Endothelial cell of umbilical vein (primary cell): ENCODE measurements around the gene UBE3A. TPM values are rescaled to one million over a fixed set of nuclear protein-coding genes. Genes with fewer than 3 reads are reported as not detected.

Source experiments
- BruUV-seq: library from RNA; stranded (reverse); fragments of 400-500 nt; replicated peaks from 2 replicates; lab custom pipeline; 2021; lab: Mats Ljungman, UMichigan
- CTCF ChIA-PET: fragments of 300-600, 350-600 bp; sonication (Branson Sonifier 250); formaldehyde crosslinking; loops from one replicate; lab custom pipeline; 2021; ENCODE audit warnings: antibody characterized with exemption, inconsistent platforms; lab: Charles Lee
- POLR2A ChIA-PET: fragments of 300-600, 350-600 bp; sonication (Branson Sonifier 250); formaldehyde crosslinking; loops from one replicate; lab custom pipeline; 2021; ENCODE audit warnings: antibody characterized with exemption, inconsistent platforms; lab: Charles Lee
- DNase-seq: peaks from one replicate; pipeline ENCODE4 v3.0.0-alpha.2; 2011; ENCODE audit warnings: low read depth, low spot score
- FAIRE-seq: peaks from 2 replicates; lab custom pipeline; 2011; peaks lifted over from hg19 to GRCh38; lab: Jason Lieb, UNC
- H2AFZ ChIP-seq: 2 replicates; pipeline ENCODE4 v1.6.0; 2012; ENCODE audit warnings: low read depth, low read length, control low read depth, inconsistent platforms
- H3K27ac ChIP-seq: 2 replicates; pipeline ENCODE4 v1.5.1; 2011; ENCODE audit warnings: low read depth, mild to moderate bottlenecking, control low read depth, low read length, moderate library complexity; ENCODE audit not compliant: insufficient read depth
- H3K27me3 ChIP-seq, 2 experiments: 2 replicates each; pipeline versions ENCODE4 v1.6.0 to v1.6.1; 2011; ENCODE audit warnings: low read length in 2 of 2, mixed read lengths in 1 of 2; ENCODE audit not compliant: control insufficient read depth in 2 of 2, insufficient read depth in 2 of 2
- H3K36me3 ChIP-seq, 2 experiments: 2 replicates in 1 of 2; 3 replicates in 1 of 2; pipeline ENCODE4 v1.5.1; 2011; ENCODE audit warnings: low read length in 2 of 2, mild to moderate bottlenecking in 1 of 2, moderate library complexity in 1 of 2; ENCODE audit not compliant: control insufficient read depth in 2 of 2, insufficient read depth in 2 of 2; ENCODE audit errors: extremely low read depth in 1 of 2
- H3K4me1 ChIP-seq: 3 replicates; pipeline ENCODE4 v1.5.1; 2011; ENCODE audit warnings: mild to moderate bottlenecking, low read length; ENCODE audit not compliant: control insufficient read depth, insufficient read depth; ENCODE audit errors: extremely low read depth
- H3K4me2 ChIP-seq: 2 replicates; pipeline ENCODE4 v1.6.1; 2011; ENCODE audit warnings: low read length, control low read depth, mixed read lengths; ENCODE audit not compliant: insufficient read depth
- H3K4me3 ChIP-seq, 3 experiments: fragments of 200-600 bp in 1 of 3; sonication (generic), shearing (Covaris generic) in 1 of 3; replicated peaks in 1 of 3; 2 replicates each; pipeline ENCODE4 v1.5.1; 2011 to 2016; ENCODE audit warnings: control low read depth in 3 of 3, low read length in 3 of 3, mild to moderate bottlenecking in 2 of 3, inconsistent platforms in 1 of 3, low read depth in 1 of 3, moderate library complexity in 1 of 3; ENCODE audit not compliant: insufficient read depth in 1 of 3
- H3K79me2 ChIP-seq: 2 replicates; pipeline ENCODE4 v1.6.0; 2012; ENCODE audit warnings: low read length, inconsistent platforms; ENCODE audit not compliant: control insufficient read depth, insufficient read depth
- H3K9ac ChIP-seq: replicated peaks from 2 replicates; pipeline ENCODE3; 2011; ENCODE audit warnings: low read length, control low read depth; ENCODE audit not compliant: insufficient read depth; ENCODE audit errors: extremely low read depth
- H3K9me1 ChIP-seq: replicated peaks from 3 replicates; pipeline ENCODE4 v1.6.0; 2011; ENCODE audit warnings: mild to moderate bottlenecking, low read length; ENCODE audit not compliant: control insufficient read depth, insufficient read depth; ENCODE audit errors: extremely low read depth
- H3K9me3 ChIP-seq: replicated peaks from 2 replicates; pipeline ENCODE4 v1.5.1; 2012; ENCODE audit warnings: low read length, inconsistent platforms; ENCODE audit not compliant: control insufficient read depth, insufficient read depth
- H4K20me1 ChIP-seq: replicated peaks from 2 replicates; pipeline ENCODE3; 2011; ENCODE audit warnings: mild to moderate bottlenecking, low read length; ENCODE audit not compliant: control insufficient read depth, insufficient read depth; ENCODE audit errors: extremely low read depth
- CTCF ChIP-seq, 2 donors: IDR thresholded peaks; 1 replicate in 1 of 2; 2 replicates in 1 of 2; pipeline ENCODE4 v1.5.1; 2011; ENCODE audit warnings: low read length in 2 of 2, mild to moderate bottlenecking in 2 of 2, moderate library complexity in 2 of 2, control low read depth in 1 of 2, inconsistent platforms in 1 of 2, low read depth in 1 of 2; ENCODE audit not compliant: insufficient read depth in 1 of 2; ENCODE audit errors: extremely low read depth in 1 of 2
- EZH2 ChIP-seq: IDR thresholded peaks from 2 replicates; pipeline ENCODE4 v1.6.1; 2012; ENCODE audit warnings: borderline replicate concordance, low read depth, mild to moderate bottlenecking, moderate library complexity, low read length, inconsistent platforms; ENCODE audit not compliant: severe bottlenecking
- FOS ChIP-seq: IDR thresholded peaks from 2 replicates; pipeline ENCODE4 v1.6.1; 2011; ENCODE audit warnings: mild to moderate bottlenecking, low read length, moderate library complexity, borderline replicate concordance; ENCODE audit not compliant: insufficient read depth
- GATA2 ChIP-seq: IDR thresholded peaks from 2 replicates; pipeline ENCODE4 v1.7.0; 2011; ENCODE audit warnings: low read depth, mild to moderate bottlenecking, moderate library complexity, mixed read lengths, low read length; ENCODE audit not compliant: insufficient read length, insufficient read depth
- JUN ChIP-seq: IDR thresholded peaks from 2 replicates; pipeline ENCODE4 v1.6.1; 2011; ENCODE audit warnings: borderline replicate concordance, low read depth; ENCODE audit not compliant: insufficient read length, insufficient read depth
- MAX ChIP-seq: IDR thresholded peaks from 2 replicates; pipeline ENCODE4 v1.6.1; 2011; ENCODE audit not compliant: insufficient read depth, insufficient read length
- MYC ChIP-seq: IDR thresholded peaks from one replicate; pipeline ENCODE4 v1.6.1; 2011; ENCODE audit warnings: mild to moderate bottlenecking, low read depth, low read length
- POLR2A ChIP-seq: IDR thresholded peaks from 2 replicates; pipeline ENCODE4 v1.6.1; 2012; ENCODE audit warnings: low read depth, mild to moderate bottlenecking, control low read depth, low read length
- POLR2AphosphoS5 ChIP-seq: IDR thresholded peaks from 2 replicates; pipeline ENCODE4 v1.6.1; 2012; ENCODE audit warnings: low read depth, mild to moderate bottlenecking, control low read depth, low read length, moderate library complexity; ENCODE audit not compliant: insufficient read depth
- dilution Hi-C: fragments of 300-500 bp; cut with MboI; formaldehyde crosslinking; loops from one replicate; pipeline ENCODE4 v1.15.0; 2019; ENCODE audit warnings: low sequenced_read_pairs; ENCODE audit not compliant: extremely low pct_ligation_motif_present
- intact Hi-C: fragments of 100-400 bp; cut with micrococcal nuclease; formaldehyde crosslinking; loops from one replicate; pipeline ENCODE4 v1.10.0; 2022
- polyA plus RNA-seq, 4 experiments: library from polyadenylated mRNA; depleted of rRNA in 3 of 4; stranded (reverse) in 3 of 4; unstranded in 1 of 4; fragments of >200 nt; gene quantifications; 2 replicates each; pipeline versions ENCODE4 v1.2.1 to v1.2.3, GENCODE V29; 2011 to 2012; ENCODE audit warnings: missing spikeins in 1 of 4
- total RNA-seq: library from RNA; stranded (reverse); gene quantifications from 2 replicates; pipeline ENCODE4 v1.2.3, GENCODE V29; 2021

Gene UBE3A
- total and polyA plus RNA-seq, 2 donors (not counting 3 experiments of a cell fraction or from before 2014, with no cell fraction given) = 8.5 to 69.3 TPM

GRCh38 chr15:25408929-25409328 lies 29.9 kb downstream of the UBE3A start:
- POLR2A ChIA-PET = no interaction called here
- dilution Hi-C loops = no loop called here
- peaks cover 7% of the 10 kb centered on the region for H4K20me1 ChIP-seq
- no peaks in the 10 kb centered on the region for H3K9me1 ChIP-seq
- peaks cover 80% of the 10 kb centered on the region for H3K79me2 ChIP-seq
- no peak overlapping the region for H3K4me2 ChIP-seq
- no peak overlapping the region for H3K27ac ChIP-seq
- no peak for DNase-seq
- BruUV-seq = no TSS peak
- peaks cover 0 to 2% of the 10 kb centered on the region in 2 experiments for H3K36me3 ChIP-seq
- H3K4me3 ChIP-seq = no peak overlapping the region
- no peak overlapping the region for H2AFZ ChIP-seq
- CTCF ChIA-PET = no interaction called here
- FAIRE-seq = no peak
- no peaks in the 10 kb centered on the region for H3K9me3 ChIP-seq
- no peaks in the 10 kb centered on the region for H3K27me3 ChIP-seq
- intact Hi-C loops = loop anchor here (5.0 kb wide), 1 partner anchor 37 kb away; no protein-coding TSS in a partner anchor
- TF ChIP-seq POLR2AphosphoS5 = no peak
- no peak for TF ChIP-seq CTCF (IDR thresholded peaks at IDR 0.05; ENCODE audit: extremely low read depth in 1 of 2, insufficient read depth in 1 of 2, low read depth in 1 of 2, low read length in 2 of 2)
- no peak for TF ChIP-seq EZH2
- TF ChIP-seq POLR2A = no peak
- no peak for TF ChIP-seq GATA2
- no peak for TF ChIP-seq JUN
- no peak for TF ChIP-seq MAX
- TF ChIP-seq MYC = no peak
- no peak for TF ChIP-seq FOS
- no peak overlapping the region for H3K9ac ChIP-seq
- H3K4me1 ChIP-seq = no peaks in the 10 kb centered on the region
